AG04450 (cell line): ENCODE measurements around the gene ACTMAP. TPM values are rescaled to one million over a fixed set of nuclear protein-coding genes. Genes with fewer than 3 reads are reported as not detected.

Experiments
- CTCF ChIA-PET: fragments of 300-600, 350-600 bp; formaldehyde crosslinking; extraction: SDS; loops from one replicate; lab custom pipeline; 2022; ENCODE audit warnings: antibody characterized with exemption, inconsistent platforms; lab: Charles Lee
- POLR2A ChIA-PET: fragments of 350-600 bp; formaldehyde crosslinking; extraction: SDS; loops from one replicate; lab custom pipeline; 2021; ENCODE audit warnings: antibody characterized with exemption, inconsistent platforms; lab: Yijun Ruan, JAX
- DNase-seq: peaks from one replicate; pipeline ENCODE4 v3.0.0-alpha.2; 2011; ENCODE audit warnings: low read depth, low spot score
- H3K27ac ChIP-seq: one replicate; pipeline ENCODE4 v1.5.1; 2012; ENCODE audit warnings: low read depth, low read length, control low read depth
- H3K27me3 ChIP-seq: one replicate; pipeline ENCODE4 v1.6.0; 2012; ENCODE audit warnings: low read length; ENCODE audit not compliant: control insufficient read depth, insufficient read depth
- H3K4me3 ChIP-seq: 2 replicates; pipeline ENCODE4 v1.5.1; 2011; ENCODE audit warnings: mild to moderate bottlenecking, low read depth, low read length, control low read depth
- H3K9me3 ChIP-seq: 2 replicates; pipeline ENCODE4 v1.5.1; 2012; ENCODE audit warnings: low read length; ENCODE audit not compliant: control insufficient read depth, insufficient read depth
- polyA plus RNA-seq: library from polyadenylated mRNA; depleted of rRNA; stranded (reverse); fragments of >200 nt; gene quantifications from 2 replicates; pipeline ENCODE4 v1.2.3, GENCODE V29; 2011
- TF ChIP-seq, protein P1 (sequence below): IDR thresholded peaks from 2 replicates; pipeline ENCODE4 v1.5.1; 2011; ENCODE audit warnings: low read depth, low read length, control low read depth, inconsistent platforms

ACTMAP gene
- polyA plus RNA-seq, 1 experiment, result 2.9 TPM

DNA sequence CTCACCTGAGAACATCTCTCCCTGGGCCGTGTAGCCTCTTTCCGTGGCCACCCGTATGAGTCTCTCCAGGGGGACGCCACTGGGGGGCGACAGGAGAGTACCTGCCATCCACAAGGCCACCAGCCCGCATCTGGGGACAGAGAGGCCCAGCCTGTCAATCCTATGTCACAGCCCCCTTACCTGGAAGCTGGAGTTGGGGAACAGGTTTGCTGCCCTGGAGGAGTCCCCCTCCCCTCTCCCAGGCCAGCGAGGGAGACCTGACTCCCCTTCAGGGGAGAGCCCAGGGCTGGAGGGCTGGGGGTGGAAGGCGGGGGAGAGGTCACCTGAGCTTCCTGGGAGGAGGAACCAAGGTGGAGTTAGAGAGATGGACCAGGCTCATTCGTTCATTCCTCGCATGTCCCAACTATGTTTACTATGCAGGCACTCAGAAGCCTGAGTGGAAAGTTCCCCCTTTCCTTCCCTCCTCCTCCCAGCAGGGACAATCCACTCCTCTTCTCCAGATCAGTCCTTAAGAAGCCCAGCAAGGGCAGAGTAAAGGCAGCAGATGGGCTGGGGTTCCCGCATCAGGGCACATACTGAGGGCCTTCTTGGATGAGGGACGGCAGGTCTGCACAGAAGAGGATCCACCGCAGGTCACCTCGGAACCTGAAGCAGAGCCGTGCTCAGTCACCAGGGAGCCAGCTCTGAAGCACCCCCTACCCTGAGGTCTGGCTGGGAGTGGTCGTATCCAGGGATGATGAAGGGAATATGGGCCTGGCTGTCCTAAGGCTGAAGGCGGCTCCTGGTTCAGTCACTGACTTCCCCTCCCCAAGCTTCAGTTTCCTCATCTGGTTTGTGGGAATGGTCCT lies 5.5 kb downstream of the ACTMAP start:
- TF ChIP-seq, protein P1, sequence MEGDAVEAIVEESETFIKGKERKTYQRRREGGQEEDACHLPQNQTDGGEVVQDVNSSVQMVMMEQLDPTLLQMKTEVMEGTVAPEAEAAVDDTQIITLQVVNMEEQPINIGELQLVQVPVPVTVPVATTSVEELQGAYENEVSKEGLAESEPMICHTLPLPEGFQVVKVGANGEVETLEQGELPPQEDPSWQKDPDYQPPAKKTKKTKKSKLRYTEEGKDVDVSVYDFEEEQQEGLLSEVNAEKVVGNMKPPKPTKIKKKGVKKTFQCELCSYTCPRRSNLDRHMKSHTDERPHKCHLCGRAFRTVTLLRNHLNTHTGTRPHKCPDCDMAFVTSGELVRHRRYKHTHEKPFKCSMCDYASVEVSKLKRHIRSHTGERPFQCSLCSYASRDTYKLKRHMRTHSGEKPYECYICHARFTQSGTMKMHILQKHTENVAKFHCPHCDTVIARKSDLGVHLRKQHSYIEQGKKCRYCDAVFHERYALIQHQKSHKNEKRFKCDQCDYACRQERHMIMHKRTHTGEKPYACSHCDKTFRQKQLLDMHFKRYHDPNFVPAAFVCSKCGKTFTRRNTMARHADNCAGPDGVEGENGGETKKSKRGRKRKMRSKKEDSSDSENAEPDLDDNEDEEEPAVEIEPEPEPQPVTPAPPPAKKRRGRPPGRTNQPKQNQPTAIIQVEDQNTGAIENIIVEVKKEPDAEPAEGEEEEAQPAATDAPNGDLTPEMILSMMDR, result no peak
- POLR2A ChIA-PET, result interaction anchor here (1.1 to 1.5 kb wide), 3 partner anchors 28 to 82 kb away, joined by 3 to 5 read pairs (median 4); partner anchors contain the start of genes COQ8B and ITPKC
- H3K27me3 ChIP-seq, result no peaks in the 10 kb centered on the region
- H3K9me3 ChIP-seq, result no peaks in the 10 kb centered on the region
- no peak for DNase-seq
- H3K27ac ChIP-seq, result peak overlapping the region; percentile 42
- no peak overlapping the region for H3K4me3 ChIP-seq
- CTCF ChIA-PET, result interaction anchor here (1.7 kb wide), 1 partner anchor 61 kb away, joined by 4 read pairs; no protein-coding TSS in a partner anchor

DNA sequence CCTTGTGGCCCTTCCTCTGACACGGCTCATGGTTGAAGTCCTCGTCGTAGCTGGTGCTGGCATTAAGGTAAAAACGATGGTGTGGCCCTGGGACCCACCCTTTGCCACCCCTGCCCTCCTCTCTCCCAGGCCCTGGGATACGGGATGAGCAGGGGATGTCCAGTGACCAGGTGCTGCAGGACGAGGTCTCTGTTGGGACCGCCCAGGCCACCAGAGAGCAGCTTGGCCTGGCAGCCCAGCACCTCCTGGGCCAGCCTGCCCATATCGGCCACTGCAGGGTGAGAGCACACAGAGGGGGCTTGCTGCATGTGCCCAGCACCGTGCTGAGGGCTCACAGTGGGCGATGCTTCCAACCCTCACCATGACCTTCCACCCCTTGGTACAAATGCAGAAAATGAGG lies 6.4 kb downstream of the ACTMAP start:
- POLR2A ChIA-PET, result interaction anchor here (1.1 kb wide), 1 partner anchor 53 kb away, joined by 3 read pairs; the partner anchor contains the start of gene NUMBL
- CTCF ChIA-PET, result interaction anchor here (0.5 to 1.7 kb wide), 2 partner anchors 62 to 543 kb away, joined by 4 to 6 read pairs; no protein-coding TSS in a partner anchor
- H3K27ac ChIP-seq, result no peak overlapping the region
- H3K4me3 ChIP-seq, result no peak overlapping the region
- no peak for DNase-seq
- no peaks in the 10 kb centered on the region for H3K27me3 ChIP-seq
- no peaks in the 10 kb centered on the region for H3K9me3 ChIP-seq
- TF ChIP-seq, protein P1, result no peak

DNA sequence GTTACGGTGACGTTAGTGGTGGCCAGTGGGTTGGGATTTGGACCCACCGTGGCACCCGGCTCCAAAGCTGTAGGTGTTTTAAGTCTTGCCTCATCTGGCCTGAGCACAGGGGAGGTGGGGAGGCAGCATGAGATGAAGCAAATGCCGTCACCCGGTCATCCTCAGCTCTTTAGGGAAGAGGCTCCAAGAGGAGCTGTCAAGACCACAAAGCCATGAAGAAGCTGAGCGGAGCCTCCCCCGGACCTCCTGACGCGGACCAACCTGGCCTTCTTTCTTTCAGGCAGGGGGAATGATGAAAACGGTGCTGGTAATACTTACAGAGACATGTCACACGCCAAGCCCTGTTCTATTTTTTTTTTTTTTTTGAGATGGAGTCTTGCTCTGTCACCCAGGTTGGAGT lies 7.4 kb downstream of the ACTMAP start:
- no peak for DNase-seq
- H3K4me3 ChIP-seq, result no peak overlapping the region
- no peaks in the 10 kb centered on the region for H3K27me3 ChIP-seq
- no peaks in the 10 kb centered on the region for H3K9me3 ChIP-seq
- ChIA-PET CTCF (no interaction called here), POLR2A (interaction anchor here (1.1 to 2.5 kb wide), 4 partner anchors 7 to 52 kb away, joined by 3 to 10 read pairs (median 3); partner anchors contain the start of genes ACTMAP, NUMBL and RAB4B)
- H3K27ac ChIP-seq, result no peak overlapping the region
- TF ChIP-seq, protein P1, result no peak

DNA sequence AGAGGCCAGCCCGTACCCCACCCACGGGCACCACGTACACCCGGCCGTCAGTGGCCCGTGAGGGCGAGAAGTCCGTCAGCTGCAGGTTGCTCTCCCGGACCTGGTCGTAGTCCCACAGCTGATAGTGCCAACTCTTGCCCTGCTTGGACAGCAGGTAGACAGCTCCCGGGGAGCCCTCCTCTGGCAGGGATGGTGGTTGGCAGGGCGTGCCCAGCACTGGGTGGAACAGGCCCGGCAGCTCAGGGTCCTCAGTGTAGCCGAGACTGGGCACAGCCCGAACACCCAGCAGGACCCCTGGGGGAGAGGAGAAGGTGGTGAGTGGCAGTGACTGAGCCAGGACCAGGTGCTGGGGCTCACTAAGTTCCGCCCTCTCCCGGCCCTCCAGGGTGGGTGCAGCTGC lies 7.8 kb downstream of the ACTMAP start:
- H3K9me3 ChIP-seq, result no peaks in the 10 kb centered on the region
- no peak for DNase-seq
- TF ChIP-seq, protein P1, result no peak
- no peak overlapping the region for H3K27ac ChIP-seq
- ChIA-PET POLR2A (interaction anchor here (1.2 to 2.5 kb wide), 3 partner anchors 8 to 36 kb away, joined by 3 to 10 read pairs (median 3); partner anchors contain the start of genes ACTMAP and RAB4B), CTCF (no interaction called here)
- H3K27me3 ChIP-seq, result no peaks in the 10 kb centered on the region
- no peak overlapping the region for H3K4me3 ChIP-seq
